ENCODE results near the gene SLC47A1.

The SLC47A1 gene

DNA sequence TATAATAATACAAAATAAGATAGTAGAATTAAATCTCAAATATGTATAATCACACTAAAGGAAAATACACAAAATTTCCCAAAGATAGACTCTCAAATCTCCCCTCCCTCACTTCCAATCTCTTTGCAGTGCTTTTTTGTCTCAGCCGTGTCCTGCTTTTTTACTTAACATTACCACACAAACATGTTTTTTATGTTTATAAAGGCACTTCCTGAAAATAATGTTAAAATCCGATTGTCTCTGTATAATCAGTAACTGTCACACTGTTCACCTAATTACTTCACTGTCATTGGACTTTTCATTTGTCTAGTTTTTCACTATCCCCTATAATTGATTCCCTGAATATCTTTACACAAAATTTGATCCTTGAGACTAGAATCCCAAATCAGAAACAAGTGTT, 76.7 kb downstream of the SLC47A1 start:
- no peak for DNase-seq (ENCODE audit: low read depth in 2 of 2)

DNA sequence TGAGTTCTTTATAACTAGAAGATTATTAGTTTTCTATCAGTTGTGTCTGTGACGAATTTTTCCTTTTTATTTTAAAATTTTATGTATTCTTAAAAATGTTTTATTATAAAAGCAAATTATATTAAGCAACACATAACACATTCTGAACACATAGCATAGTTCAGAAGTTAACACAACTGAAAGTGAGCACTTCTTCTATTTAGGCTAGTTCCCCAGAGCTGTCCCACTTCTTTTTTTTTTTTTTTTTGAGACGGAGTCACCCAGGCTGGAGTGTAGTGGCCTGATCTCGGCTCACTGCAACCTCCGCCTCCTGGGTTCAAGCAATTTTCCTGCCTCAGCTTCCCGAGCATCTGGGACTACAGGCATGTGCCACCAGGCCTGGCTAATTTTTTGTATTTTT, 77.2 kb downstream of the SLC47A1 start:
- DNase-seq (ENCODE audit: low read depth in 2 of 2): no peak

DNA sequence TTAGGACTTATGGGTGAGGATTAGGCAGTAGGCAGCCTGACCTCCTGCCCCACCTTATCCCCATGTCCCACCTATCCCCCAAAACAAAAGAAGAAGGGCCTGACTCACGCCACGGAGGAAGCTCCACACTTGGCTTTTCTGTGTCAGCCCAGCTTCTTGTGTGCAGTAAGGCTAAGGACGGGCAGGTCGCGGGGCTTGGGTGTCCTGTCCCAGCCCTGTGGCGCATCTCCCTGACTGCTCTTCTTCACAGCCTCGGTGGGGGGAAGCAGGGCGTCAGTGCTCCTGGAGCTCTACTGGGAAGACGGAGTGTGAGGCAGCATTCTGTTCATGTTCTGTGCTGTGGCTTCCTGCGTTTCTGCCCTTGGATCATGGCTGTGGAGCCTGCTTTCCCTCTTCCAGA, 80.3 kb downstream of the SLC47A1 start:
- DNase-seq (ENCODE audit: low read depth in 2 of 2): no peak

DNA sequence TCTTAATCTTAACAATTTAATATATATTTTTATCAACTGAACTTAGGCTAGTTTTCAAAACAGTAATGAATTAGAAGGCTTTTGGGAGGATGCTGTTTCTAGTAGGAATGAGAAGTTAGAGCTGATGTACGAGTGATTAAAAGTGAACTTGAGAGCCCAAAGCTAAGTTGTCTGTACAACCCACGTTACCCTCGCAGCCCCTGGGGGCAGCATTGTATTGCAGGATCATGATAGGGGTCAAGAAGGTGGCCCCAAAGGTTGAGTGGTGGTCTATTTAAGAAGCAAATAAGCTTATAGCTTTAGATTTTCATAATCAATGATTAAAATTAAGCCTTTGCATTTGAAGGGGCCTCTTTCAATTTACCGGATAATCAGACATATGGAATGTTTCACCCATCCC, 81.2 kb downstream of the SLC47A1 start:
- DNase-seq (ENCODE audit: low read depth in 2 of 2): no peak

DNA sequence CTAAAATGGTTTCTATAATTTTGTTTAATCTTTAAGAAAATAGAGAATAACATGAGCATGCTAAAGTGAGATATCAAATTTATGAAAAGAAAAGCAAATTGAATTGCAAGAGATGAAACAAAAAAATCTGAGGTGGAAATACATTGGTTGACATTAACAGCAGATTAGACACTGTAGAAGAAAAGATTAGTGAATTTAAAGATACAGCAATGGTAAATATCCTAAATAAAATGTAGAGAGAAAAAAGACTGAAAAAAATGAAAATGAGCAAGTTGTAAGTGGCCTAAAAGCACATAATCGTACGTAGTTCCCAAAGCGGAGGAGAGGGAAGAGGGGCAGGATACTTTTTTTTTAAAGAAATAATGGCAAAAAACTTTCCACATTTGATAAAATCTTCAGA, 84.4 kb downstream of the SLC47A1 start:
- DNase-seq (ENCODE audit: low read depth in 2 of 2): no peak

DNA sequence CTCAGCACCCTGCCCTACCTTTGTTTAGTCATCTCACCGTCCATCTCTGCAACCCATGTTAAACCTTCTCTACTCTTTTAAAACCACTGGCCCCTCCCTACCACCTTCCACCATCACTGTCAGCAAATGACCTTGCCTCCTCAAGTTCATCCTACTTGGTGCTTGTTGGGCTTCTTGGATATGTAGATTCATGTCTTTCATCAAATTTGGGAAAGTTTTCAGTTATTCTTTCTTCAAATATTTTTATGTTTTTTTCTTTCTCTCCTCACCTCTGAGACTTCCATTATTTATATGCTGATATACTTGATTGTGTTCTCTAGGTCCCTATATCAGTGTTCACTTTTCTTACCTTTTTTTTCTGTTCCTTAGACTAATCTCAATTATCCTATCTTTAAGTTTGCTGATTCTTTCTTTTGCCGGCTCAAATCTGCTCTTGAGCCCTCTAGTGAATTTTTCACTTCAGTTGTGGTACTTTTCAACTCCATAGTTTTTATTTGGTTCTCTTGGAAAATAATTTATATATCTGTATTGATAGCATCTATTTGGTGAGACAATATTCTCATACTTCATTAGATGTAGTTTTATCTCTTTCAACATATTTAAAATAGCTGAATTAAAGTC, 86.2 kb downstream of the SLC47A1 start:
- no peak for DNase-seq (ENCODE audit: low read depth in 2 of 2)

DNA sequence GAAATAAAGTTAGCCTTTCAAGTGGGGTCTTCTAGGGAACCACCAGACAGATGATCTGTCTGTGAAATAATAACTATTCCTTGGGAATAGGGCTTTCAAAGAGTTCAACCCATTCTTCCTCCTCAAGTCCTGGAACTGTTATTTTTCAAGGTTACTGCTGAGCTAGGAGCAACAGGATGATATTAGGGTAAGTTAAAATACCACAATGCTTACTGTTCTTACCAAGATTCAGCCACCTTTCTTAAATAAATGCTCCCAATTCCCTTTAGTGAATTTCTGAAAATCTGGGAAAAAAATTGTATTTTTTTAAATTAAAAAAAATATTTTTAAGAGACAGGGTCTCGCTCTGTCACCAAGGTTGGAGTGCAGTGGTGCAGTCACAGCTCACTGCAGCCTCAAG, 88.0 kb downstream of the SLC47A1 start:
- DNase-seq (ENCODE audit: low read depth in 2 of 2): no peak

DNA sequence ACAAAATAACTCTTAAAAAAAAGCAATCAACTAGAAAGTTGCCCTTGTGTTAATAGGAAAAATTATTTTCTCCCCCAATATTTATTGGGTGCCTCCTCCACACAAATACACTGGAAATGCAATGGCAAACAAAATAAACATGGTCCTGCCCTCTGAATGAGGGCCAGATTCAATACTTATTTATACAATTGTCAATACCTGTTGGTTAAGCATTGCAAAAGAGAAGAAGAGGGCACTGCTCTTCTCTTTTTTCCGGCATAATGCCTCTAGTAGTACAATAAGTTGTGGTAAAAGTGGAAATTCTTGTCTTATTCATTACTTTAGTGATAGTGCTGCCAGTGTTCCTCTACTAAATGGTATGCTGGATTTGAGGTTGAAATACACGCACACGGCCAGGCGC, 92.4 kb downstream of the SLC47A1 start:
- DNase-seq (ENCODE audit: low read depth in 2 of 2): no peak
